Kidney glomerular epithelial cell (primary cell): ENCODE results near the gene TTC28.

Source experiments
- DNase-seq: peaks from one replicate; lab custom pipeline; 2025; lab: John Stamatoyannopoulos, UW

Gene TTC28

GRCh38 chr22:28351476-28351875 lies 328.2 kb downstream of the TTC28 start:
- DNase-seq = no peak

- DNase-seq = no peak
These were observed 330.7 kb downstream of the TTC28 start for GRCh38 chr22:28348613-28349609.

DNA sequence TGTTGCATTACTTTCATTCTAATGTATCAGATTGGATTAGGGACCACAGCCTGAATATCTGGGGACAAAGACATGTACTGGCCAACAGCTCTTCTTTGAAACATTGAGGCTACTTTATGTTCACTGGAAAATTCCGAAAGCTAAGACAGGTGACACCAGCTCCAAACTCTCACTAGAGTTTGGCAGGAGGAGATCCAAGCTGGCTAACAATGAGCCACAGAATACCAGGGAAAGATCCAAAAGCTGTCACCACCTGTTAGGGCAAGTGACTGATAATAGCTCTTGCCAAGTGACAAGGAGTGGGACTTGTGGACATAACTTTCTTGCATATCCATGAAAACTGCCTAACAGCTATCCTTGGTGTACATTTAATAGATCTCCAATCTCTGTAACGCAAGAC lies 333.3 kb downstream of the TTC28 start:
- DNase-seq = no peak

DNA sequence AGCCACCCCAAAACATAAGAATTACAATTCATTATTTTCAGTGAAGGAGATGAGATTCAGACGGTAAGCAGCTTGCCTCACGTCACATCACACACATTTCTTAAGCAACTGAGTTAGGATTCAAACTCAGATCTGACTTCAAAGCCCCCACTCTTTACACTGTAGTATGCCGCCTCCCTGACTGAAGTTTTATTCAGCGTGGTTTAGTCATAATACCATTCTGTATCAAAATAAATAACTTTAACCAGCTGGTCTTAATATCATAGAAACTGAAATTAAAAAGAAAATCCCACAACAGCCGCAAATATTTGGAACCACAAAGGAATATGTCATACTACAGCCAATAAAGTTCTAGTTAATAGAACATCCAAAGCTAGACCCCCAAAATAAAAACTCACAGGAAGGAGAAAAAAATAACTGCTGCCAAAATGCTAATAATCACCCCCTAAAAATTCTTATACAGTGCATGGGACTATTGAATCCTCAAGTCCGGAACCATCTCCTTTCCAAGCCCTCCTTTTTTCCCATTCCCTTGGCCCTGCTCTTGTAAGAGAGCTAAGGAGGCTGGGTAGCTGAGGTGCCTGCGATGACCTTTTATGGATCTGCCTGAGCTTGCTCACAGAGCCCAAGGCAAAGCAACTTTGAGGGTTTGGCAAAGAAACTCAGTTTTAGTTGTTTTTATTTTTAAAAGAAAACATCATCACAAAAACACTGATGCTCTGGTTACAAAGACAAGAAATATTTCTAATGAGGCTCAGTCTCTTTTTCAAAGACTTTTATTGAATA lies 334.5 kb downstream of the TTC28 start:
- DNase-seq = no peak

DNA sequence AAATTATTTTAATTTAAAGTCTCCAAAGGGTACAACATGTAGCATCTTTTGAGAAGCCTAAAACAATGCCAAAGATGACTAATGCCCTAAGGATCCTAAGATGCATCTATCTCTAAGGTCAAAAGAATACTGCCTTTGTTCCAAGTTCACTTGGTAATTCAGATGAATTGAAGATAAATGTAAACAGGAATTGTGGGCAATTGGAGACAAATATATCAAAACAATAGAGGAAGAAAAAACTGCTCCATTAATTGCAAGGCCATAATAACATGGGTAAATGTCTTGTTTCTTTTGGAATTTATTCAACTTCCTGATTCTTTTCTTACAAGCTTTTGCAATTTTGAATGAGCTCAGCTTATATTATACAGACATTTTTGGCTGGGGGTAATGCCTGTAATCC lies 338.6 kb downstream of the TTC28 start:
- no peak for DNase-seq

DNA sequence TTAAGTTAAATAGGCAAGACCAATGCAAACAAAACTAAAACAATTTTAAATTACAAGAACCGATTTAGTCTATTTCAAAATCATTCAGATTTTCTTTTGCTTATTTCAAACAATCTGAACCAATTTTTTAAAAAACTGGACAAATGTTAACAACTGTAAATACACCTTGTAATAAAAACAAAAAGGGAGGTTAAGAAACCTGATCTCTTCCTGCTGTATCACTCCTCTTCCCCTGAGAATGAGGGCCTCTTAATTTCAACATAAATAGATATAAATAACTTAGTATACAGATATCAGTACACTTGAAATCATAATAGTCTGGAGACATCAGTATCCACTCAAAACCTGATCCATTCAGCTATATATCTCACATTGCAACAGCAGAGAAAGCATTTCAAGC lies 346.6 kb downstream of the TTC28 start:
- DNase-seq = no peak

DNA sequence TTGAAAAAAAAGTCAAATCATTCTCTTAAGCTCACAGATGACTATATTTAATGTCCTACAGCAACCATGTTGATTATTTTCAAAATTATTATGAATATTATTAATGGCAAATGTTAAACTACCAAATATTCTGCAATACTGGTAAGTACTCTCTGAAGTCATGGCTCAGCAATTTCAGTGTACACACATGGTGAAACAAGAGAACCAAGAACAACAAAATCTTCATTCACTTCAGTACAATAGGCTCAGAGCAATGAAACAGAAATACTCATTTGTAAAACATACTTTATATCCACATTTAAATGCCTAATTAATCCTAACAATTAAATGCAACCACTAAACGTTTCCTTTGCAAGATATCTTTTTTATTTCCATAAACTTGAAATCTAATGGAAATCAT lies 347.2 kb downstream of the TTC28 start:
- DNase-seq = no peak

- DNase-seq = no peak
These were observed 347.9 kb downstream of the TTC28 start for GRCh38 chr22:28331695-28332094.

DNA sequence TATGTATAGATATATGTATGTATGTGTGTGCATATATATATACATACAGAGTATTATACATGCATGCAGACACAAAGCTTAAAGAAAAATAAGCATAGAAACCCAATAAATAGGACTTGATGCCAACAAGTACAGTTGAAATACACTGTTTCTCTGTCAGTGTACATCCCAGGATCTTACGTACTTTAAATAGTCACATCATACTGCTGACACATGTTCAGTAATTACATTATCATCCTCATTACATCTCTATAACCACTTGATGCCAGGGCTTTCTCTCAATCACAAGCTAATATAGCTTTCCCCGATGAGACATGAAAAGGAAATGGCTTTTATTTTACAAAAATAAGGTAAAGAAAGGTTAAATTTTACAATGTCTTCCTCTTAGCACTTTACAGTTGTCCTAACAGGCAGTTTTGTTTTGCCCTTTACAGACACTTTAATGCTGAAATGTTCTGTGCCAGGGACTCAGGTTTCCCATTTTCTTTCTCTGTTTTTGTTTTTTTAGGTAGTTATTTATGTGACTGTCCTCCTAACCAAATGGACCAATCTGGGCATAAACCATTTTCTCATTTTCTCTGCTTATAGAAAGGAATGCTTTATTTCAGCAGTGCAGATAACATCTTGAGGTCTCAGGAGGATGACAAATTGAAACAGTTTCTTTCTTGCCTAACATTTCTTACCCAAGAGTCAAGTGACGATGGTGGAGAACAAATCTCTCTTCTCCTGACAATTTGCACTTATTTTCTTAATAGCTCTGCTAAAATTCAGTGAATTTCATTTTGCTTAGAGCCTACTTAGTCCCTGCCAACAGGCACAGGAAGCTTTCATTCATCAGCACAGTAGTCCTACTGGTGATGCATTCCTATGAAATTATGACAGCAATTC lies 350.2 kb downstream of the TTC28 start:
- no peak for DNase-seq

DNA sequence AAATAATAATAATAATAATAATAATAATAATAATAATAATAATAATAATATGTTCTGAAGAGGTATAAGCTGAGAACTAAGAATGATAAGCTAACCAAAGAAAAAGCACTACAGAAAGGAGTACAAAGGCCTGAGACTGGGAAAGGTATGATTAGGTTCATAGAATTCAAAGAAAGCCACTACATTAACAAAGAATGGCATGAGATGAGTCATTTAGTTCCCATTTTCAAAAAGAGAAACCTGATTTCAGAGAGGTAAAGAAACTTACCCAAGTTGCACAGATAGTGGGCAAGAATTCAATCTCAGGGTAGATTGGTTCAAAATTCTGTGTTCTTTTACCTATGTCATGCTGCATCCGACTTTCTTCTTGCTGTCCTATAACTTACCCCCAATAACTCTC lies 350.9 kb downstream of the TTC28 start:
- no peak for DNase-seq

GRCh38 chr22:28316014-28316413 lies 363.6 kb downstream of the TTC28 start:
- no peak for DNase-seq

- no peak for DNase-seq
These were observed 364.7 kb downstream of the TTC28 start for GRCh38 chr22:28314959-28315358.

GRCh38 chr22:28310299-28310698 lies 369.3 kb downstream of the TTC28 start:
- DNase-seq = no peak

- no peak for DNase-seq
These were observed 379.9 kb downstream of the TTC28 start for GRCh38 chr22:28299753-28300152.

DNA sequence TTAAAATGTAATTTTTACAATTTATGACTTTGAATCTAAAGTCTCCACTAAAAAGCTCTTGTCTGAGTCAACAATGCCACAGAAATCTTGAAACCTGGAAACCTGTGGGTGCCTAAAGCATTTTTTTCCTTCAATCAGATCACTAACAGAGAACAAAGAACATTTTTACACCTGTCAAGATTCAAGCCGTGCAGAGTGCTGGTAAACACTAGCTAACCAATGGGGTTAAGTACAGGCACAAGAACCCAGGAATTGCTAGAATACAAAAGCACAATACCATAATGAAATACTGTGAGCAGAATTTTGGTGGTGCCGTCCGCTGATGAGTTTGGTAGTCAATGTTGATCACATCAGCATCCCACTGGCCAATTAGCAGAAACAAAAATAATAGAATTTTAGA lies 380.3 kb downstream of the TTC28 start:
- DNase-seq = no peak

- no peak for DNase-seq
These were observed 382.1 kb downstream of the TTC28 start for GRCh38 chr22:28297504-28297903.

- DNase-seq = no peak
These were observed 383.2 kb downstream of the TTC28 start for GRCh38 chr22:28296452-28296851.

DNA sequence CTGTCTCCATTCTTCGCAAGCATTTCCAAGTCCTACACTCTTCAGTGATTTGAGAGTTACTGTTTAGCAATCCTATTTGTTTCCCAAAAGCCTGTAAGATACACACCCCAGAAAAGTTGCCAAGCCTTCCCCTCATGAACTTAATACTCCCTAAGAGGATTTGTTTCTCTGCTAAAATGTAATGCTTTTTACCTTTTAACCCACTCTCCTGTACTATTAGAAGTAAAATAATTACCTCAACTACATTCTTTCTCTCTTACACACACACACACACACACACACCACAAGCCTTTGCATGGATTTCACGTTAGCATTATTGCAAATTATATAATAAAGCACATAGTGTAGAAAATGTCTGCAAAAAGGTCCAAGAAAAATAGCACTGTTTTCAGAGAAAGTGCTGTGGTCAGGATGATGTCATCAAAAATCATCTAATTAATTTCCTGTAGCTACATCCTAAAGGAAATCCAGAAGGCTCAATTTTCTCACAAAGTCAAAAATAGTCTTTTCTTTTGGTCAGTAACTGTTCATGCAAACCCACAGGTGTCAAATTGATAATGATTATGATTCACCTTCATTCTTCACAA lies 396.5 kb downstream of the TTC28 start:
- no peak for DNase-seq

DNA sequence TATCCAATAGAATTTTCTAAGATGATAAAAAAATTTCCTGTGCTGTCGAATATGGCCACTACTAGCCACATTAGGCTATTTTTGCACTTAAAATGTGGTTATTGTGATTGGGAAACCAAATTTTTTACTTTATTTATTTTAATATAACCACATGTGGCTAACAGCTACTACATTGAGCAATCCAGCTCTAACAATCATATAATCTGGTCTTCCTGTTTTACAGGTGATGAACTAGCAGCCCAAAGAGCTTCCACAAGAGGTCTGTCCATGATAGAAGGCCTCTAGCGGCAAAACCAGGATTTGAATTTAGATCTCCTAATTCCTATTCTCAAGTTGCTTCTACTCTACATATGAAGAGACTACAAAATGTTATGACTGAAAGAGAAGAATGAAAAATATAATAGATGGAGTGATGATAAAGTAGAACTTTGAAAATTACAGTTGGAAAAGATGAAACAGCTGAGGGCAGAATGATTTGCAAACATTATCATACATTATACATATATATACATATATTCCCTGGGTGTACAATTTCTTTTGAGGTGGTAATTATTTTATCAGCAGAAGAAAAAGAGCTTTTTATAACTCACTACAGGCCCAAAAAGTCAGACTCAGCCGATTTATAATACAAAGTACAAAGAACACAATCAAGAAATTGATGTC lies 397.1 kb downstream of the TTC28 start:
- DNase-seq = no peak

- no peak for DNase-seq
These were observed 399.8 kb downstream of the TTC28 start for GRCh38 chr22:28279888-28280287.

GRCh38 chr22:28269277-28269676 lies 410.4 kb downstream of the TTC28 start:
- no peak for DNase-seq
